Suprapubic skin (tissue), 3 donors: Measurements from ENCODE around the gene ZNF536.

Experiments used
- POLR2A ChIP-seq, 2 donors: fragments of 450-650 bp; IDR thresholded peaks; one replicate each; pipeline ENCODE4 v1.6.1; 2017; ENCODE audit warnings: antibody characterized with exemption in 2 of 2, mild to moderate bottlenecking in 2 of 2, moderate library complexity in 2 of 2
- TF ChIP-seq, protein P1 (sequence below), 2 donors: fragments of 200-600 bp in 1 of 2; fragments of 450-650 bp in 1 of 2; sonication (generic) in 1 of 2; IDR thresholded peaks; one replicate each; pipeline ENCODE4 v1.5.1; 2016 to 2019; ENCODE audit warnings: antibody characterized with exemption in 2 of 2, mild to moderate bottlenecking in 1 of 2, moderate library complexity in 1 of 2

DNA sequence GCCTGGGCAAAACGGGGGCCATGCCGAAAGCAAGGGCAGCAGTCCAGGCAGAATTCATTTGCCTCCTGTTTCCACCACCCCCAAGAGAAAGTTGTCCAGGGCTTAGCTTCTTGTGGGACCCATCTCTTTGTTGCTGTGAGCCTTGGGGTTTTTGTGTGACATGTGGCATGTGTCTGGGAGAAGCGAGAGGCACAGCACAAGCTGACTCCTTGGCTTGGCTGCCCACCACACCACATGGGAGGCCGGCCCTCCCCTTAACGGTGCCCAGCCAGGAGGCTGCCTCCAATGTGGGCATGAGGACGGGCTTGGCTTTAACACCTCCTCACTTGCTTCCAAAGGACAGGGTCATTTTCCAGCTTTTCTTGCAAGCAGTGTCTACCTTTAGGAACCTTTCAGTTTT is 81.6 kb downstream of the ZNF536 start:
- TF ChIP-seq, protein P1, sequence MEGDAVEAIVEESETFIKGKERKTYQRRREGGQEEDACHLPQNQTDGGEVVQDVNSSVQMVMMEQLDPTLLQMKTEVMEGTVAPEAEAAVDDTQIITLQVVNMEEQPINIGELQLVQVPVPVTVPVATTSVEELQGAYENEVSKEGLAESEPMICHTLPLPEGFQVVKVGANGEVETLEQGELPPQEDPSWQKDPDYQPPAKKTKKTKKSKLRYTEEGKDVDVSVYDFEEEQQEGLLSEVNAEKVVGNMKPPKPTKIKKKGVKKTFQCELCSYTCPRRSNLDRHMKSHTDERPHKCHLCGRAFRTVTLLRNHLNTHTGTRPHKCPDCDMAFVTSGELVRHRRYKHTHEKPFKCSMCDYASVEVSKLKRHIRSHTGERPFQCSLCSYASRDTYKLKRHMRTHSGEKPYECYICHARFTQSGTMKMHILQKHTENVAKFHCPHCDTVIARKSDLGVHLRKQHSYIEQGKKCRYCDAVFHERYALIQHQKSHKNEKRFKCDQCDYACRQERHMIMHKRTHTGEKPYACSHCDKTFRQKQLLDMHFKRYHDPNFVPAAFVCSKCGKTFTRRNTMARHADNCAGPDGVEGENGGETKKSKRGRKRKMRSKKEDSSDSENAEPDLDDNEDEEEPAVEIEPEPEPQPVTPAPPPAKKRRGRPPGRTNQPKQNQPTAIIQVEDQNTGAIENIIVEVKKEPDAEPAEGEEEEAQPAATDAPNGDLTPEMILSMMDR (IDR thresholded peaks at IDR 0.05): no peak
- TF ChIP-seq POLR2A (IDR thresholded peaks at IDR 0.05): no peak
